Dendritic cell treated with granulocyte-macrophage colony-stimulating factor and Interleukin-4, amounts not matched to agents 40 ng/mL and 50 ng/mL, for 4 days (primary cell): ENCODE data around the gene PET100.

ENCODE experiments used
- H3K27ac Mint-ChIP-seq: one replicate; pipeline ENCODE4 v1.8.0; 2022; ENCODE audit warnings: mild to moderate bottlenecking, mixed read lengths
- H3K27me3 Mint-ChIP-seq: one replicate; pipeline ENCODE4 v1.8.0; 2022; ENCODE audit warnings: mild to moderate bottlenecking, mixed read lengths
- H3K36me3 Mint-ChIP-seq: one replicate; pipeline ENCODE4 v1.8.0; 2022; ENCODE audit warnings: low read depth, mixed read lengths
- H3K4me1 Mint-ChIP-seq: one replicate; pipeline ENCODE4 v1.8.0; 2022; ENCODE audit warnings: low read depth, mixed read lengths
- H3K4me3 Mint-ChIP-seq: one replicate; pipeline ENCODE4 v1.8.0; 2022; ENCODE audit warnings: mild to moderate bottlenecking, moderate library complexity, mixed read lengths
- H3K9me3 Mint-ChIP-seq: one replicate; pipeline ENCODE4 v1.8.0; 2022; ENCODE audit warnings: mixed read lengths
- intact Hi-C: fragments of 100-400 bp; cut with micrococcal nuclease; formaldehyde crosslinking; loops from one replicate; pipeline ENCODE4 v1.15.0; 2022

PET100 gene

GRCh38 chr19:7606289-7606688 lies 23.3 kb upstream of the PET100 start:
- Mint-ChIP-seq H3K9me3 (peaks cover 9% of the 10 kb centered on the region), H3K27ac (no peak overlapping the region), H3K36me3 (no peaks in the 10 kb centered on the region), H3K4me3 (no peak overlapping the region), H3K27me3 (peaks cover 40% of the 10 kb centered on the region), H3K4me1 (no peaks in the 10 kb centered on the region)
- intact Hi-C loops = no loop called here

GRCh38 chr19:7607212-7607873 lies 22.2 kb upstream of the PET100 start:
- Mint-ChIP-seq H3K4me1 (no peaks in the 10 kb centered on the region), H3K27ac (no peak overlapping the region), H3K4me3 (no peak overlapping the region), H3K27me3 (peaks cover 35% of the 10 kb centered on the region), H3K36me3 (no peaks in the 10 kb centered on the region), H3K9me3 (peaks cover 9% of the 10 kb centered on the region)
- intact Hi-C loops = no loop called here

- Mint-ChIP-seq H3K9me3 (peaks cover 9% of the 10 kb centered on the region), H3K4me1 (no peaks in the 10 kb centered on the region), H3K27me3 (peaks cover 29% of the 10 kb centered on the region), H3K36me3 (no peaks in the 10 kb centered on the region), H3K4me3 (no peak overlapping the region), H3K27ac (no peak overlapping the region)
- intact Hi-C loops = no loop called here
Observed at GRCh38 chr19:7607874-7608560, 21.6 kb upstream of the PET100 start.

- Mint-ChIP-seq H3K36me3 (no peaks in the 10 kb centered on the region), H3K9me3 (peaks cover 4% of the 10 kb centered on the region), H3K4me1 (no peaks in the 10 kb centered on the region), H3K27ac (no peak overlapping the region), H3K27me3 (peaks cover 3% of the 10 kb centered on the region), H3K4me3 (no peak overlapping the region)
- intact Hi-C loops = no loop called here
Observed at GRCh38 chr19:7610491-7611240, 18.9 kb upstream of the PET100 start.

- peaks cover 1% of the 10 kb centered on the region for H3K36me3 Mint-ChIP-seq
- no peaks in the 10 kb centered on the region for H3K9me3 Mint-ChIP-seq
- H3K4me1 Mint-ChIP-seq = no peaks in the 10 kb centered on the region
- peaks cover 1% of the 10 kb centered on the region for H3K27me3 Mint-ChIP-seq
- intact Hi-C loops = no loop called here
- H3K27ac Mint-ChIP-seq = no peak overlapping the region
- H3K4me3 Mint-ChIP-seq = no peak overlapping the region
Observed at GRCh38 chr19:7611541-7612279, 17.9 kb upstream of the PET100 start.

GRCh38 chr19:7612282-7613274 lies 17.0 kb upstream of the PET100 start:
- Mint-ChIP-seq H3K9me3 (no peaks in the 10 kb centered on the region), H3K27ac (no peak overlapping the region), H3K36me3 (peaks cover 10% of the 10 kb centered on the region), H3K4me1 (peaks cover 2% of the 10 kb centered on the region), H3K4me3 (no peak overlapping the region), H3K27me3 (peaks cover 1% of the 10 kb centered on the region)
- intact Hi-C loops = no loop called here

- H3K36me3 Mint-ChIP-seq = peaks cover 35% of the 10 kb centered on the region
- no peaks in the 10 kb centered on the region for H3K27me3 Mint-ChIP-seq
- H3K27ac Mint-ChIP-seq = no peak overlapping the region
- no peak overlapping the region for H3K4me3 Mint-ChIP-seq
- peaks cover 16% of the 10 kb centered on the region for H3K4me1 Mint-ChIP-seq
- no peaks in the 10 kb centered on the region for H3K9me3 Mint-ChIP-seq
- intact Hi-C loops = no loop called here
Observed at GRCh38 chr19:7614859-7615741, 14.5 kb upstream of the PET100 start.

- H3K36me3 Mint-ChIP-seq = peaks cover 56% of the 10 kb centered on the region
- intact Hi-C loops = no loop called here
- no peaks in the 10 kb centered on the region for H3K27me3 Mint-ChIP-seq
- H3K9me3 Mint-ChIP-seq = no peaks in the 10 kb centered on the region
- H3K4me1 Mint-ChIP-seq = peaks cover 16% of the 10 kb centered on the region
- H3K4me3 Mint-ChIP-seq = no peak overlapping the region
- H3K27ac Mint-ChIP-seq = no peak overlapping the region
Observed at GRCh38 chr19:7617172-7617571, 12.4 kb upstream of the PET100 start.

- Mint-ChIP-seq H3K4me1 (peaks cover 16% of the 10 kb centered on the region), H3K36me3 (peaks cover 61% of the 10 kb centered on the region), H3K27me3 (no peaks in the 10 kb centered on the region), H3K9me3 (no peaks in the 10 kb centered on the region), H3K4me3 (no peak overlapping the region), H3K27ac (peak overlapping the region; percentile 3)
- intact Hi-C loops = no loop called here
Observed at GRCh38 chr19:7617735-7618134, 11.9 kb upstream of the PET100 start.

- Mint-ChIP-seq H3K4me3 (no peak overlapping the region), H3K36me3 (peaks cover 67% of the 10 kb centered on the region), H3K9me3 (no peaks in the 10 kb centered on the region), H3K27me3 (no peaks in the 10 kb centered on the region), H3K27ac (peak overlapping the region; percentile 3), H3K4me1 (peaks cover 16% of the 10 kb centered on the region)
- intact Hi-C loops = no loop called here
Observed at GRCh38 chr19:7618348-7618747, 11.2 kb upstream of the PET100 start.

- Mint-ChIP-seq H3K36me3 (peaks cover 73% of the 10 kb centered on the region), H3K4me1 (peaks cover 16% of the 10 kb centered on the region), H3K4me3 (no peak overlapping the region), H3K27me3 (no peaks in the 10 kb centered on the region), H3K9me3 (no peaks in the 10 kb centered on the region), H3K27ac (peak overlapping the region; percentile 3)
- intact Hi-C loops = no loop called here
Observed at GRCh38 chr19:7618771-7619510, 10.7 kb upstream of the PET100 start.
